Calu3 (cell line): ENCODE measurements around the gene MCC. TPM values are rescaled to one million over a fixed set of nuclear protein-coding genes. Genes with fewer than 3 reads are reported as not detected.

Experiments
- BruUV-seq: library from RNA; stranded (reverse); fragments of 400-500 nt; replicated peaks from 2 replicates; lab custom pipeline; 2021; lab: Mats Ljungman, UMichigan
- CTCF ChIA-PET: fragments of 300-600 bp; sonication (Branson Sonifier 250); formaldehyde crosslinking; loops from one replicate; lab custom pipeline; 2022; ENCODE audit warnings: antibody characterized with exemption; lab: Charles Lee
- DNase-seq: peaks from one replicate; pipeline ENCODE4 v3.0.0; 2022
- H3K27ac Mint-ChIP-seq: one replicate; pipeline ENCODE4 v1.8.0; 2022; ENCODE audit warnings: mixed read lengths; ENCODE audit not compliant: unreplicated experiment
- H3K27me3 Mint-ChIP-seq: one replicate; pipeline ENCODE4 v1.8.0; 2022; ENCODE audit warnings: mixed read lengths; ENCODE audit not compliant: unreplicated experiment
- H3K36me3 Mint-ChIP-seq: one replicate; pipeline ENCODE4 v1.8.0; 2022; ENCODE audit warnings: mild to moderate bottlenecking, moderate library complexity, mixed read lengths; ENCODE audit not compliant: insufficient read depth, unreplicated experiment
- H3K4me1 Mint-ChIP-seq: one replicate; pipeline ENCODE4 v1.8.0; 2022; ENCODE audit warnings: mild to moderate bottlenecking, low read depth, mixed read lengths; ENCODE audit not compliant: unreplicated experiment
- H3K4me3 Mint-ChIP-seq: one replicate; pipeline ENCODE4 v1.8.0; 2022; ENCODE audit warnings: mild to moderate bottlenecking, low read depth, moderate library complexity, mixed read lengths; ENCODE audit not compliant: unreplicated experiment
- H3K9me3 Mint-ChIP-seq: one replicate; pipeline ENCODE4 v1.8.0; 2022; ENCODE audit warnings: low read depth, mixed read lengths; ENCODE audit not compliant: unreplicated experiment
- CTCF ChIP-seq: fragments of 200-600 bp; IDR thresholded peaks from one replicate; pipeline ENCODE4 v1.8.0; 2022; ENCODE audit warnings: antibody characterized with exemption; ENCODE audit not compliant: unreplicated experiment
- intact Hi-C: fragments of 100-400 bp; cut with micrococcal nuclease; formaldehyde crosslinking; loops from one replicate; pipeline ENCODE4 v1.10.0; 2022; ENCODE audit not compliant: unreplicated experiment
- total RNA-seq: library from RNA; stranded (reverse); gene quantifications from 2 replicates; pipeline ENCODE4 v1.2.3, GENCODE V29; 2022

Gene MCC
- total RNA-seq, 1 experiment from 2014 or later: 2.8 TPM

GRCh38 chr5:113266913-113267227 is 221.4 kb downstream of the MCC start:
- no peak for TF ChIP-seq CTCF
- BruUV-seq: no TSS peak
- H3K4me1 Mint-ChIP-seq: no peaks in the 10 kb centered on the region
- H3K36me3 Mint-ChIP-seq: no peaks in the 10 kb centered on the region
- no peak overlapping the region for H3K4me3 Mint-ChIP-seq
- no peaks in the 10 kb centered on the region for H3K27me3 Mint-ChIP-seq
- DNase-seq: no peak
- intact Hi-C loops: no loop called here
- no peak overlapping the region for H3K27ac Mint-ChIP-seq
- CTCF ChIA-PET: no interaction called here
- no peaks in the 10 kb centered on the region for H3K9me3 Mint-ChIP-seq

GRCh38 chr5:113266227-113266912 is 221.9 kb downstream of the MCC start:
- Mint-ChIP-seq H3K4me3 (no peak overlapping the region), H3K4me1 (no peaks in the 10 kb centered on the region), H3K27me3 (no peaks in the 10 kb centered on the region), H3K27ac (no peak overlapping the region), H3K9me3 (no peaks in the 10 kb centered on the region), H3K36me3 (no peaks in the 10 kb centered on the region)
- no peak for DNase-seq
- CTCF ChIA-PET: no interaction called here
- intact Hi-C loops: no loop called here
- TF ChIP-seq CTCF: no peak
- BruUV-seq: no TSS peak

DNA sequence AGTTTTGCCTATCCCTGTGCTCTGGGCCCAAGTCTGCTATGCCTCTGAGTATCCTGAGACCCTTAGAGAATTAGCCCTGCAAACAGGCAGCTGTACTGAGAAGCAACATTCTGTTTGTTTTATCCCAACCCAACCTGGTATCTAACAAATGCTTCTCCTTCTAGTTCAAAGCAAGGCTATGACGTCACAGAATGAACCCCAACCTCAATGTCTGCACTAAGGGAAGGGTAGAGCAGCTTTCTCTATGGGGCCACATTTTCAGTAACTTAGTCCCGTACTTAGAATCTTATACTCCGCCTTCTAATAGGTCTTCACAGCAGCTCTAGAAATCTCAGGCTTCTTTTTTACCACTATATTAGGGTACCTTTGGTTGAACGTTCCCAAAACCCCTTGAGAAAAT is 223.1 kb downstream of the MCC start:
- H3K27me3 Mint-ChIP-seq: no peaks in the 10 kb centered on the region
- no peak overlapping the region for H3K27ac Mint-ChIP-seq
- intact Hi-C loops: no loop called here
- no peaks in the 10 kb centered on the region for H3K36me3 Mint-ChIP-seq
- no peaks in the 10 kb centered on the region for H3K4me1 Mint-ChIP-seq
- no peak for TF ChIP-seq CTCF
- no peak for DNase-seq
- CTCF ChIA-PET: interaction anchor here (0.5 kb wide), 1 partner anchor 456 kb away, joined by 3 read pairs; no protein-coding TSS in a partner anchor
- no peak overlapping the region for H3K4me3 Mint-ChIP-seq
- no TSS peak for BruUV-seq
- no peaks in the 10 kb centered on the region for H3K9me3 Mint-ChIP-seq

DNA sequence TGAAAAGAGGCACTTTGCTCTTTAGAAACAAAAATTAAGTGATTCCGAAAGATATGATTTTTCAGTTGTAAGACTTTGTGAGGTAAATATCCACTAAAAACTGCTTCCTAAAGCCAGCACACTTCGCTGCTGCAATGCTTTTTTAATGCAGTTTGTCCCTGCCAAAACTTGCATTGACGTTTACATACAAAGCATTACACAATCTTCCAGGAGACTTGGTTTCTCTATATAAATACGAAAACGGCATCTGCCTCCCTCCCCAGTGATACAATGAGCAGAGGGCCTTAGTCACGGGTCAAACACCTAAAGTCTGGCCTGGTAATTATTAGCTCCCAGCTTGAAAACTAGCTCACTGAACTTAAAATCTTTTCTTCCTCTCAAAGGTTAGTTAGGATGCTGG is 224.2 kb downstream of the MCC start:
- H3K36me3 Mint-ChIP-seq: no peaks in the 10 kb centered on the region
- no peaks in the 10 kb centered on the region for H3K27me3 Mint-ChIP-seq
- H3K27ac Mint-ChIP-seq: no peak overlapping the region
- BruUV-seq: no TSS peak
- CTCF ChIA-PET: no interaction called here
- no peak for TF ChIP-seq CTCF
- intact Hi-C loops: no loop called here
- H3K4me3 Mint-ChIP-seq: no peak overlapping the region
- no peaks in the 10 kb centered on the region for H3K4me1 Mint-ChIP-seq
- no peaks in the 10 kb centered on the region for H3K9me3 Mint-ChIP-seq
- DNase-seq: no peak
